ENCODE data around the gene HAUS8. TPM values are rescaled to one million over a fixed set of nuclear protein-coding genes. Genes with fewer than 3 reads are reported as not detected.

Gene HAUS8
- total and polyA plus RNA-seq, 2 experiments from 2014 or later, result 2.8 to 5.5 TPM

DNA sequence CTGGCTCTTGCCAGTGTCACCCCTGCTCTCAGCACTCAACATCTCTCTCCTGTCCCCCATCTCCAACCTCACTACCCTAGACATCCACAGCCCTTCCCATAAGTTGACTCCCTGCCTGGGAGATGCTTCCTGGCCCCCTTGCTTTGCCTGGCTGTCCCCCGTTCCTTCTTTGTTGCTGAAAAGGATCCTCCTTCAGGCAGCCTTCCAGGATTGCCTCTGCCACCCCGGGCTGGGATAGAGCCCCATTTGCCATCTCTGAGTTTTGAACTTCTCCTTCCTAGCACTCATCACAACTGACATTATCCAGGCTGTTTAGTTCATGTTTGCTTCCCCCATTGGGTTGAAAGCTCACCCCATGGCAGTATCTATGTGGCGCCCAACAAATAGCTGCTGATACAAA, 68.7 kb downstream of the HAUS8 start:
- no peaks in the 10 kb centered on the region for H4K20me1 ChIP-seq (ENCODE audit: insufficient read depth, poor library complexity, severe bottlenecking)
- no peak overlapping the region for H3K4me2 ChIP-seq
- H3K9me3 ChIP-seq (ENCODE audit: low read depth), result no peaks in the 10 kb centered on the region
- H2AFZ ChIP-seq, result no peak overlapping the region
- 96% methylated on average over 3 of the region's 3 CpGs for WGBS (ENCODE audit: low lambda C conversion rate, missing lambda C conversion rate)
- no peaks in the 10 kb centered on the region for H3K9me2 ChIP-seq (replicated peaks; ENCODE audit: insufficient read depth)
- H3K79me2 ChIP-seq, result no peaks in the 10 kb centered on the region
- TF ChIP-seq EZH2phosphoT487 (IDR thresholded peaks at IDR 0.05; ENCODE audit: low read depth, severe bottlenecking, unreplicated experiment) (no peak), EZH2 (IDR thresholded peaks at IDR 0.05; ENCODE audit: borderline replicate concordance) (no peak)
- TF ChIP-seq, protein P1, sequence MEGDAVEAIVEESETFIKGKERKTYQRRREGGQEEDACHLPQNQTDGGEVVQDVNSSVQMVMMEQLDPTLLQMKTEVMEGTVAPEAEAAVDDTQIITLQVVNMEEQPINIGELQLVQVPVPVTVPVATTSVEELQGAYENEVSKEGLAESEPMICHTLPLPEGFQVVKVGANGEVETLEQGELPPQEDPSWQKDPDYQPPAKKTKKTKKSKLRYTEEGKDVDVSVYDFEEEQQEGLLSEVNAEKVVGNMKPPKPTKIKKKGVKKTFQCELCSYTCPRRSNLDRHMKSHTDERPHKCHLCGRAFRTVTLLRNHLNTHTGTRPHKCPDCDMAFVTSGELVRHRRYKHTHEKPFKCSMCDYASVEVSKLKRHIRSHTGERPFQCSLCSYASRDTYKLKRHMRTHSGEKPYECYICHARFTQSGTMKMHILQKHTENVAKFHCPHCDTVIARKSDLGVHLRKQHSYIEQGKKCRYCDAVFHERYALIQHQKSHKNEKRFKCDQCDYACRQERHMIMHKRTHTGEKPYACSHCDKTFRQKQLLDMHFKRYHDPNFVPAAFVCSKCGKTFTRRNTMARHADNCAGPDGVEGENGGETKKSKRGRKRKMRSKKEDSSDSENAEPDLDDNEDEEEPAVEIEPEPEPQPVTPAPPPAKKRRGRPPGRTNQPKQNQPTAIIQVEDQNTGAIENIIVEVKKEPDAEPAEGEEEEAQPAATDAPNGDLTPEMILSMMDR (IDR thresholded peaks at IDR 0.05; ENCODE audit: poor library complexity), result no peak
- no peaks in the 10 kb centered on the region for H3K4me1 ChIP-seq (ENCODE audit: insufficient read depth)
- no peak for DNase-seq (ENCODE audit: low spot score)
- no peak overlapping the region for H3K4me3 ChIP-seq
- H3K36me3 ChIP-seq (replicated peaks; ENCODE audit: insufficient read depth, low read depth), result no peaks in the 10 kb centered on the region
- H3K27ac ChIP-seq, result no peak overlapping the region
- no peaks in the 10 kb centered on the region for H3K27me3 ChIP-seq

- Histone ChIP-seq H3K4me3 (no peak overlapping the region), H3K9me2 (replicated peaks; ENCODE audit: insufficient read depth) (no peaks in the 10 kb centered on the region), H3K36me3 (replicated peaks; ENCODE audit: insufficient read depth, low read depth) (no peaks in the 10 kb centered on the region), H3K9me3 (ENCODE audit: low read depth) (no peaks in the 10 kb centered on the region), H4K20me1 (ENCODE audit: insufficient read depth, poor library complexity, severe bottlenecking) (no peaks in the 10 kb centered on the region), H2AFZ (no peak overlapping the region), H3K79me2 (no peaks in the 10 kb centered on the region), H3K4me1 (ENCODE audit: insufficient read depth) (no peaks in the 10 kb centered on the region), H3K4me2 (no peak overlapping the region), H3K27me3 (no peaks in the 10 kb centered on the region), H3K27ac (no peak overlapping the region)
- DNase-seq (ENCODE audit: low spot score), result no peak
- WGBS (ENCODE audit: low lambda C conversion rate, missing lambda C conversion rate), result 78% methylated on average over 3 of the region's 3 CpGs
- no peak for TF ChIP-seq EZH2phosphoT487 (IDR thresholded peaks at IDR 0.05; ENCODE audit: low read depth, severe bottlenecking, unreplicated experiment)
- no peak for TF ChIP-seq EZH2 (IDR thresholded peaks at IDR 0.05; ENCODE audit: borderline replicate concordance)
- TF ChIP-seq, protein P1 (IDR thresholded peaks at IDR 0.05; ENCODE audit: poor library complexity), result no peak
Observed at GRCh38 chr19:17005000-17005399, 70.3 kb downstream of the HAUS8 start.

- no peak overlapping the region for H2AFZ ChIP-seq
- H3K9me3 ChIP-seq (ENCODE audit: low read depth), result no peaks in the 10 kb centered on the region
- H3K27me3 ChIP-seq, result no peaks in the 10 kb centered on the region
- H3K4me3 ChIP-seq, result no peak overlapping the region
- H3K36me3 ChIP-seq (replicated peaks; ENCODE audit: insufficient read depth, low read depth), result no peaks in the 10 kb centered on the region
- H3K9me2 ChIP-seq (replicated peaks; ENCODE audit: insufficient read depth), result no peaks in the 10 kb centered on the region
- H3K4me2 ChIP-seq, result no peak overlapping the region
- TF ChIP-seq, protein P1 (IDR thresholded peaks at IDR 0.05; ENCODE audit: poor library complexity), result no peak
- TF ChIP-seq EZH2phosphoT487 (IDR thresholded peaks at IDR 0.05; ENCODE audit: low read depth, severe bottlenecking, unreplicated experiment), result no peak
- no peak for TF ChIP-seq EZH2 (IDR thresholded peaks at IDR 0.05; ENCODE audit: borderline replicate concordance)
- no peak overlapping the region for H3K27ac ChIP-seq
- H4K20me1 ChIP-seq (ENCODE audit: insufficient read depth, poor library complexity, severe bottlenecking), result no peaks in the 10 kb centered on the region
- 96% methylated on average over 15 of the region's 15 CpGs for WGBS (ENCODE audit: low lambda C conversion rate, missing lambda C conversion rate)
- no peak for DNase-seq (ENCODE audit: low spot score)
- no peaks in the 10 kb centered on the region for H3K4me1 ChIP-seq (ENCODE audit: insufficient read depth)
- no peaks in the 10 kb centered on the region for H3K79me2 ChIP-seq
Observed at GRCh38 chr19:17004386-17004785, 70.9 kb downstream of the HAUS8 start.

GRCh38 chr19:17002455-17002854, 72.8 kb downstream of the HAUS8 start:
- Histone ChIP-seq H3K79me2 (no peaks in the 10 kb centered on the region), H3K27me3 (no peaks in the 10 kb centered on the region), H3K9me3 (ENCODE audit: low read depth) (no peaks in the 10 kb centered on the region), H3K27ac (no peak overlapping the region), H2AFZ (no peak overlapping the region), H3K4me3 (no peak overlapping the region), H3K4me2 (no peak overlapping the region), H3K9me2 (replicated peaks; ENCODE audit: insufficient read depth) (no peaks in the 10 kb centered on the region), H4K20me1 (ENCODE audit: insufficient read depth, poor library complexity, severe bottlenecking) (no peaks in the 10 kb centered on the region), H3K36me3 (replicated peaks; ENCODE audit: insufficient read depth, low read depth) (no peaks in the 10 kb centered on the region), H3K4me1 (ENCODE audit: insufficient read depth) (no peaks in the 10 kb centered on the region)
- TF ChIP-seq, protein P1 (IDR thresholded peaks at IDR 0.05; ENCODE audit: poor library complexity), result no peak
- TF ChIP-seq EZH2phosphoT487 (IDR thresholded peaks at IDR 0.05; ENCODE audit: low read depth, severe bottlenecking, unreplicated experiment) (no peak), EZH2 (IDR thresholded peaks at IDR 0.05; ENCODE audit: borderline replicate concordance) (no peak)
- 79% methylated on average over 7 of the region's 7 CpGs for WGBS (ENCODE audit: low lambda C conversion rate, missing lambda C conversion rate)
- DNase-seq (ENCODE audit: low spot score), result no peak

All from hepatocyte (in vitro differentiated cells).